Lower leg skin (tissue), 4 donors: ENCODE results near the gene ALMS1. TPM values are rescaled to one million over a fixed set of nuclear protein-coding genes. Genes with fewer than 3 reads are reported as not detected.

Source experiments
- DNase-seq, 2 donors: peaks; one replicate each; pipeline ENCODE4 v3.0.0-alpha.2; 2019; ENCODE audit warnings: low spot score in 2 of 2
- H3K4me3 ChIP-seq: fragments of 200-600 bp; sonication (generic); 2 replicates; pipeline ENCODE4 v1.5.1; 2017; ENCODE audit warnings: mild to moderate bottlenecking, low read depth; ENCODE audit not compliant: poor library complexity, severe bottlenecking
- CTCF ChIP-seq, 3 donors: fragments of 450-650 bp; IDR thresholded peaks; one replicate each; pipeline ENCODE4 v1.5.1; 2016; ENCODE audit warnings: antibody characterized with exemption in 3 of 3, mild to moderate bottlenecking in 3 of 3, moderate library complexity in 2 of 3
- POLR2A ChIP-seq, 2 donors: fragments of 450-650 bp; IDR thresholded peaks; one replicate each; pipeline ENCODE4 v1.6.1; 2016 to 2017; ENCODE audit warnings: antibody characterized with exemption in 2 of 2, mild to moderate bottlenecking in 1 of 2, moderate library complexity in 1 of 2
- WGBS, 2 donors: methylation state at CpG; one replicate each; pipeline ENCODE4 v1.1.5; 2018; 5-methylcytosine and 5-hydroxymethylcytosine counted together
- intact Hi-C: fragments of 100-400 bp; cut with DNase I; formaldehyde crosslinking; loops from one replicate; pipeline ENCODE4 v1.15.0; 2023; ENCODE audit warnings: low total_unique reads
- total RNA-seq, 4 donors: library from RNA; depleted of rRNA; stranded (reverse); fragments of >200 nt; gene quantifications; one replicate each; pipeline ENCODE4 v1.1.0, GENCODE V29; 2016

ALMS1 gene
- total RNA-seq, 4 donors from 2014 or later = 10.1 to 17.6 (median 14.3) TPM

- TF ChIP-seq POLR2A (IDR thresholded peaks at IDR 0.05) (no peak), CTCF (IDR thresholded peaks at IDR 0.05) (no peak)
- no peak overlapping the region for H3K4me3 ChIP-seq
- no peak for DNase-seq
- intact Hi-C loops = no loop called here
- WGBS, 2 donors = 65 to 72% methylated on average over 4 of the region's 4 CpGs
Observed at GRCh38 chr2:73350035-73350691, 35.5 kb upstream of the ALMS1 start.

GRCh38 chr2:73356097-73356496 lies 29.5 kb upstream of the ALMS1 start:
- intact Hi-C loops = no loop called here
- DNase-seq = no peak
- WGBS, 2 donors = 87 to 95% methylated on average over 3 of the region's 3 CpGs
- H3K4me3 ChIP-seq = no peak overlapping the region
- TF ChIP-seq POLR2A (IDR thresholded peaks at IDR 0.05) (no peak), CTCF (IDR thresholded peaks at IDR 0.05) (no peak)

DNA sequence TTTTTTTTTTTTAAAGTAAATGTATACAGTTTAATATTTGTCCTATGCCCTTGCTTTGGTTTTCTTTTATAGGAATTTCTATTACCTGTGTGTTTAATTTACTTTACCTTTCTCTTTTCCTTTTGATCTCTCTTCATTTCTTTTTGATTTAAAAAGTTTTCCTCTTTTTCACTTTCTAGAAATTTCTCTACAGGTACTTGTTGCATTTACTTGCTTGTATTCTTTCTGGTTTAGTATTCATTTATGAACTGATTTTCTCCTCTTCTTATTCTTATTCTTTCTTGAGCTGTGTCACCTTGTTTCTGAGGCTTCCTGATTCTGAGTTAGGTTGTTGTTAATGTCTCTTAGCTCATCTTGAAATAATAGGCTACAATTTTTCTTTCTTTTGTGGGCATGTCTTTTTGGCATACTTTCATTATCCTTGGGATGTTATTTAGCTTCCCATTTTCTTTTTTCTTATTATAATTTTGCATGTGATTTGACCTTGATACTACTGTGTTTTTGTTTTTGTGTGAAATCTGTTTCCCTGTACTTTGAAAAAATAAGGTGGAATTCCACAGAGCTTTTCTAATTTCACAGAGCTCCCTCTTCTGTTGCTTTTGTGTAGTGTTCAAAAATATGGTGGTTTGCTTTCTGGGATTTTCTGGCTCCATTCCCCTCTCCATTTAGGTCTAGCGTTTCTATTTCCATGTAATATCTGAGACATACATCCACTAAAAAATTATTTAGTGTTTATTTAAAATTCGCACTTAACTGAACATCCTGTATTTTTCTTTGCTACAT lies 25.5 kb upstream of the ALMS1 start:
- DNase-seq = no peak
- H3K4me3 ChIP-seq = no peak overlapping the region
- WGBS, 2 donors = 20 to 31% methylated on average over 2 of the region's 2 CpGs
- TF ChIP-seq CTCF (IDR thresholded peaks at IDR 0.05) (no peak), POLR2A (IDR thresholded peaks at IDR 0.05) (no peak)
- intact Hi-C loops = no loop called here

GRCh38 chr2:73366060-73366459 lies 19.6 kb upstream of the ALMS1 start:
- 94 to 97% methylated on average over 1 of the region's 1 CpG for WGBS, 2 donors
- no peak for DNase-seq
- no peak overlapping the region for H3K4me3 ChIP-seq
- TF ChIP-seq CTCF (IDR thresholded peaks at IDR 0.05) (no peak), POLR2A (IDR thresholded peaks at IDR 0.05) (no peak)
- intact Hi-C loops = no loop called here

GRCh38 chr2:73368781-73369180 lies 16.9 kb upstream of the ALMS1 start:
- WGBS, 2 donors = 73 to 80% methylated on average over 2 of the region's 2 CpGs
- TF ChIP-seq CTCF (IDR thresholded peaks at IDR 0.05) (no peak), POLR2A (IDR thresholded peaks at IDR 0.05) (no peak)
- DNase-seq = no peak
- no peak overlapping the region for H3K4me3 ChIP-seq
- intact Hi-C loops = no loop called here
